Measurements from ENCODE around the gene NBPF1.
A peak's percentile ranks its signal among the peaks of the same experiment; 100 is the strongest.
"Not testable (repeated sequence)": the region's sequence is repeated elsewhere in the genome, so short reads cannot be mapped to it uniquely, and the experiment has no call there.

Gene NBPF1

GRCh38 chr1:16605532-16606505 is 7.5 kb downstream of the NBPF1 start:
- peak; percentile 78 for DNase-seq (ENCODE audit: low spot score)
- H3K4me3 ChIP-seq = no peak overlapping the region
- no peak for TF ChIP-seq CTCF (IDR thresholded peaks at IDR 0.05)
- H3K27ac ChIP-seq = peak overlapping the region; percentile 11 to 50

GRCh38 chr1:16605213-16605525 is 8.2 kb downstream of the NBPF1 start:
- Histone ChIP-seq H3K27ac (peak overlapping the region; percentile 11 to 50), H3K4me3 (no peak overlapping the region)
- TF ChIP-seq CTCF (IDR thresholded peaks at IDR 0.05) = no peak
- DNase-seq (ENCODE audit: low spot score) = no peak

GRCh38 chr1:16604514-16605212 is 8.7 kb downstream of the NBPF1 start:
- H3K4me3 ChIP-seq = not testable (repeated sequence)
- peak overlapping the region; percentile 11 to 50 for H3K27ac ChIP-seq
- DNase-seq (ENCODE audit: low spot score) = peak; percentile 74

GRCh38 chr1:16603623-16604022 is 9.7 kb downstream of the NBPF1 start:
- not testable (repeated sequence) for DNase-seq (ENCODE audit: low spot score); H3K4me3 ChIP-seq; H3K27ac ChIP-seq

- DNase-seq (ENCODE audit: low spot score); H3K27ac ChIP-seq; H3K4me3 ChIP-seq: not testable (repeated sequence)
These were observed 10.9 kb downstream of the NBPF1 start for GRCh38 chr1:16602336-16603011.

GRCh38 chr1:16600855-16601786 is 12.2 kb downstream of the NBPF1 start:
- H3K4me3 ChIP-seq; DNase-seq (ENCODE audit: low spot score); H3K27ac ChIP-seq: not testable (repeated sequence)

GRCh38 chr1:16599326-16599725 is 14.0 kb downstream of the NBPF1 start:
- DNase-seq (ENCODE audit: low spot score); H3K4me3 ChIP-seq; H3K27ac ChIP-seq: not testable (repeated sequence)

- not testable (repeated sequence) for DNase-seq (ENCODE audit: low spot score); H3K27ac ChIP-seq
These were observed 18.1 kb downstream of the NBPF1 start for GRCh38 chr1:16595216-16595615.

GRCh38 chr1:16591845-16592244 is 21.5 kb downstream of the NBPF1 start:
- H3K27ac ChIP-seq; H3K4me3 ChIP-seq; DNase-seq (ENCODE audit: low spot score): not testable (repeated sequence)

More at GRCh38 chr1:16595216-16595615, 18.1 kb downstream of the NBPF1 start:
- H3K4me3 ChIP-seq = not testable (repeated sequence)

- not testable (repeated sequence) for H3K27ac ChIP-seq; H3K4me3 ChIP-seq; DNase-seq (ENCODE audit: low spot score)
These were observed 25.3 kb downstream of the NBPF1 start for GRCh38 chr1:16588081-16588480.

GRCh38 chr1:16587639-16588038 is 25.7 kb downstream of the NBPF1 start:
- not testable (repeated sequence) for DNase-seq (ENCODE audit: low spot score); H3K4me3 ChIP-seq; H3K27ac ChIP-seq

GRCh38 chr1:16565324-16565723 is 48.0 kb downstream of the NBPF1 start:
- not testable (repeated sequence) for H3K27ac ChIP-seq; DNase-seq (ENCODE audit: low spot score); H3K4me3 ChIP-seq

GRCh38 chr1:16561035-16561434 is 52.3 kb downstream of the NBPF1 start:
- DNase-seq (ENCODE audit: low spot score) = peak; percentile 63
- H3K27ac ChIP-seq, H3K4me3 ChIP-seq: not testable (repeated sequence)

GRCh38 chr1:16560498-16560897 is 52.9 kb downstream of the NBPF1 start:
- H3K4me3 ChIP-seq; H3K27ac ChIP-seq; DNase-seq (ENCODE audit: low spot score): not testable (repeated sequence)

- DNase-seq (ENCODE audit: low spot score); H3K4me3 ChIP-seq; H3K27ac ChIP-seq: not testable (repeated sequence)
These were observed 53.7 kb downstream of the NBPF1 start for GRCh38 chr1:16559688-16560087.

All from coronary artery (tissue), 2 donors.